HG03571 (cell line): ENCODE measurements around the gene CIITA.
"Not testable (repeated sequence)": the region's sequence is repeated elsewhere in the genome, so short reads cannot be mapped to it uniquely, and the experiment has no call there.

ENCODE experiments used
- ATAC-seq: cut with Tn5 transposase; IDR thresholded peaks from one replicate; pipeline ENCODE4 v1.9.1; 2021; ENCODE audit not compliant: unreplicated experiment

Gene CIITA

DNA sequence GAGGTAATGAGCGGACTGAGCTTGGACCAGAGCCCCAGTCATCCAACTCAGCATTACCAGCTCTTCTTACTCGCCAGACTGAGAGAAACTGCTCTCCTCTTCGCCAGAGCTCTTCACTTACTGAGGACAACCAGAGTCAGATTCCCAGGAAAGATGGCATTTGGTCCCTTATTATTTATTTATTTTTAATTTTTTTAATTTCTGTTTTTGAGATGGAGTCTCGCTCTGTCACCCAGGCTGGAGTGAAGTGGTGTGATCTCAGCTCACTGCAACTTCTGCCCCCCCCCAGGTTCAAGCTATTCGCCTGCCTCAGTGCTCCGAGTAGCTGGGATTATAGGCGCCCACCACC lies 42.0 kb downstream of the CIITA start:
- no peak for ATAC-seq

DNA sequence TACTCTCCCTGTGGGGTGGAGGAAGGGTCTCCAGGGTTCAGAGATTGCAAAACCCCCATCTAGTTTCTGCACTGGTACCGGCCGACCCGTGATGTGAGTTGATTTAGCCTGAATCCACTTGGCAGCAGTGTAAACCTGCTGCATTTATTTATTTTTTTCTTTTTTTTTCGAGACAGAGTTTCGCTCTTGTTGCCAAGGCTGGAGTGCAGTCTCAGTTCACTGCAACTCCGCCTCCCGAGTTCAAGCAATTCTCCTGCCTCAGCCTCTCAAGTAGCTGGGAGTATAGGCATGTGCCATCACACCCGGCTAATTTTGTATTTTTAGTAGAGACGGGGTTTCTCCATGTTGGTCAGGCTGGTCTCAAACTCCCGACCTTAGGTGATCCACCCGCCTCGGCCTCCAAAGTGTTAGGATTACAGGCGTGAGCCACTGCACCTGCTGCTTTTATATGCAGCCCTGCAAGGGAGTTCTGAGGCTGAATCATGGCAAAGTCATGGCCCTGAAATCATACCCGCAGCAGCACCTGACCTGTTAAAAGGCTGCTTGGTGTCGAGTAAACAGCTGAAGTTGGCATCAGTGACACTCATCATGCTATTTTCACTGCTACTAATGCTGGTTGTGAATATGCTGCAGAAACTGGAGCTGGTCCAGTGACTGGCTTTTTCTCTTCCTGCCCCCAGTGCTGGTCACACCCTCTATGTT lies 43.9 kb downstream of the CIITA start:
- no peak for ATAC-seq

DNA sequence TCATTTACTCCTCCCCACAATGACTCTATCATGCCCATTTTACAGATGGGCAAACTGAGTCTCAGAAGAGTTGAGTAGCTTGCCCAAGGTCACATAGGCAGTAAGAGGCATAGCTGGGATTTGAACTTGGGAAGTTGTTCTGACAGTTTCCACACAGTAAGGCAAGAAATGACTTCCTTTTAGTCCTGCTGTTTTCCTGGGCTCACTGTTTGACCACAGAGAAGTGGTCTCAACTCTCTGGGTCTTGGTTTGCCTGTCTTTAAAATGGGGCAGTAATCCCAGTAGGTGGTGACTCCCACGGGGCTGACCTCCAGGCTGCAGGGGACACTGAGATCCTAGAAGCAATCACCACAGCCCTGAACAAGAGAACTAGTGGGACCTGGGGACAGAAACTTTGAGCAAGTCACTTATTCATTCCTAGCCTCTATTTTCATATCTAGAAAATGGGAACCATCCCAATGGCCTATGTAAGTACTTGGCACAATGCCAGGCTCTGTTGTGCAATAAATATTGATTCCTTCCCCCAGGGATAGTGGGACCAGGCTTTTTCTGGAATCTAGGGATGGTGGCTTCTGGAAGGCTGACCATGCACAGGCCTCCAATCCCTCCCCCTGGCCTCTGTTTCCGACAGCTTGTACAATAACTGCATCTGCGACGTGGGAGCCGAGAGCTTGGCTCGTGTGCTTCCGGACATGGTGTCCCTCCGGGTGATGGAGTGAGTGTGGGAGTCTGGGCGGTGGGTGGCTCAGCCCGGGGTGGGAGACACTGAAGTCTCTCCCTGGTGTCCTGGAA lies 44.7 kb downstream of the CIITA start:
- ATAC-seq: no peak

DNA sequence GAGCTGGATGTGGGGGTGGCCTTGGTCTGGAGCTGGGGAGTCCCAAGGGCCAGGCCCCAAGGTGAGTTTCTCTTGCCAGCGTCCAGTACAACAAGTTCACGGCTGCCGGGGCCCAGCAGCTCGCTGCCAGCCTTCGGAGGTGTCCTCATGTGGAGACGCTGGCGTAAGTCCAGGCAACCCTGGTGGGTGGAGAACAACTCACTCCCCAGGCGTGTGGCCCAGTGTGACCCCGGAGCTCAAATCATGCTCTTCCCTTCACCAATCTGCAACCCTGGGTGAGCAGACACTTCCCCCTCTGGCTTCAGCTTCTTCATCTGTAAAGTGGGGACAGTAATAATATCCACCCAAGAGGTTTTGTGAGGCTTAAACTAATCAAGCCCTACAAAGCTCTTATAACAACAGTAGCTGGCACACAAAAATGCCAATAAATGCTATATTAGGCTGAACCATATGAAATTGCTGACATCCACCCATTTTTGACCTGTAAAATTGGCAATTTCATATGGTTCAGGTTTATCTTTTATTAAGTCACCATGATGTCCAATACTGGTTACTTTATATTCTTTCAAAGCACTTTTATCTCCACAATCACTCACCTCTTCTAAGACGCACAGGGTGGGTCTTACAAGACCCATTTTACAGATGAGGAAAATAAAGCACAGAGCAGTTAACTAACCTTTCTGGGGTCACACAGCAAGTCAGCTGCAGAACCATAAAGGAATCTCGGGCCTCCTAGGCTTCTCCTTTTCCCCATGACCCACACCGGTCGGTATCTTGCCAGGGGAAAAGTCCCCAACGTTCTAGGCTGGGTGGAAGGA lies 45.5 kb downstream of the CIITA start:
- ATAC-seq: no peak

DNA sequence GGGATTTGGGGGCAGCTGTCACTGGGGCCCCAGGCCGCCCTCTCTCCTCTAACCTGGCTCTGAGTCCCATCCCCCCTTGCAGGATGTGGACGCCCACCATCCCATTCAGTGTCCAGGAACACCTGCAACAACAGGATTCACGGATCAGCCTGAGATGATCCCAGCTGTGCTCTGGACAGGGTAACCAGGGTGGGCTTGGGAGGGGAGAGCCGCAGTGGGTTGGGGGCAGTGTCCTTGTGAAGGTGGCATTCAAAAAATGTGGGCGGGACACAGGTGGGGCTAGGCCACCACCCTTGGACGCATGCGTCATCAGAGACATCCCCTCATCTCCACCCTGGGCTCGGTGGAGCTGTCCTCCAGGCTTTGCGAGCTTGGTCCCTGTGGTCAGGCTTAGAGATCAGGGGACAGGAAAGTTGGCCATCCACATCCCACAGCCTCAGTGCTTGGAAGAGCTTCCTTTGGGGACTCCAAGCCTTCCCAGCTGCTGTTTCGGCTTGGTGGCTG lies 46.2 kb downstream of the CIITA start:
- no peak for ATAC-seq

DNA sequence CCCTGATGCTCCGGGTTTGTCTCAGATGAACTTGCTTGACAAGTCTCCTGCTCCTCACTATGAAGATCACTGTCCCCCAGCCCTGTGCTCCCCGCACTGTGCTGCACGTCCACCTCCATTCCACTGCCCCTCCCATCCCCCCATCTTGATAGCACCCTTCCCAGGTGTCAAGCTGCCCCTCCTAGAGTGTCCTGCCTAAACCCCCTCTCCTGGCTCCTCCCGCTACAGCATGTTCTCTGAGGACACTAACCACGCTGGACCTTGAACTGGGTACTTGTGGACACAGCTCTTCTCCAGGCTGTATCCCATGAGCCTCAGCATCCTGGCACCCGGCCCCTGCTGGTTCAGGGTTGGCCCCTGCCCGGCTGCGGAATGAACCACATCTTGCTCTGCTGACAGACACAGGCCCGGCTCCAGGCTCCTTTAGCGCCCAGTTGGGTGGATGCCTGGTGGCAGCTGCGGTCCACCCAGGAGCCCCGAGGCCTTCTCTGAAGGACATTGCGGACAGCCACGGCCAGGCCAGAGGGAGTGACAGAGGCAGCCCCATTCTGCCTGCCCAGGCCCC lies 46.7 kb downstream of the CIITA start:
- no peak for ATAC-seq

DNA sequence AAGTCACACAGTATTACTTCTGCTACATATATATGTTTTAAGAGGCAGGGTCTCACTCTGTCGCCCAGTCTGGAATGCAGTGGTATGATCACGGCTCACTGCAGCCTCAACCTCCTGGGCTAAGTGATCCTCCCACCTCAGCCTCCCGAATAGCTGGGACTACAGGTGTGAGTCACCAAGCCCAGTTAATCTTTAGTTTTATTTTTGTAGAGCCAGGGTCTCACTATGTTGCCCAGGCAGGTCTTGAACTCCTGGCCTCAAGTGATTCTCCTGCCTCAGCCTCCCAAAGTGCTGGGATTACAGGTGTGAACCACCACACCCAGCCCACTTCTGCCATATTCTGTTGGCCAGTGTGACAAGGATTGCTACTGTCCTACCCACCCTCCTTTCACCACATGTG lies 48.3 kb downstream of the CIITA start:
- ATAC-seq: not testable (repeated sequence)

DNA sequence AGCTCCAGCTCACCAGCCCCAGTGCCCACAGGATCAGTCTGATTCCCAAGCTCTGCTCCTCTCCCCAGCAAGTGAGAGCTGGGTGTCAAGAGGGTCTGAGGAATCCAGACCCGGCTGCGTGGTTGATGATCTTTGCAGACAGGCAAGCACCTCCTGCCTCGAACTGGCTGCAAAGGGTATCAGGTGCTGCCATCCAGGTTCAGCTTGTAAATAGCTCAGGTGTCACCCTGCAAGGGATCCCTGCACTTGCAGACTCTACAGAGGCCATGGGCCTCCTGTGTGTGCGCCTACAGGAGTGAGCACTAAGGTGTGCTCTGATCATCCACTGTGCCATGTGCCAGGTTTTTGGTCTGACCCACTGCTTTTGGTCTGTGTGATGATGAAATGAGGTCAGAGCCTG lies 49.1 kb downstream of the CIITA start:
- no peak for ATAC-seq

DNA sequence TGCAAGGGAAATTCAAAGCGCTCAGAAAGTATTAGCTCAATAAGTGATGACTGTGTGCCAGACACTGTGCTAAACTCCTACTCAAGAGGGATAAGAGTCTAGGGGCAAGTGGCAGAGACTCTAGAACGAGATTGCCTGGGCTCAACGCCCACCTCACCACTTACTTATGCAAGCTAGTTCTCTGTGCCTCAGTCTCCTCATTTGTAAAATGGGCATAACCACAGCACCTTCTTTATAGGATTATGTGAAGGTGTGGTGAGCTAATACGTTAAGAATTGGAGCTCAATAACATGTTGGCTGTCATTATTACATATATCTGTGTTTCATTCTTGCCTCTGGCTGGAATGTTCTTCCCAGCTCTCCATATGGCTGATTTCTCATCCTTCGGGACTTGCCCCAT lies 49.9 kb downstream of the CIITA start:
- no peak for ATAC-seq

DNA sequence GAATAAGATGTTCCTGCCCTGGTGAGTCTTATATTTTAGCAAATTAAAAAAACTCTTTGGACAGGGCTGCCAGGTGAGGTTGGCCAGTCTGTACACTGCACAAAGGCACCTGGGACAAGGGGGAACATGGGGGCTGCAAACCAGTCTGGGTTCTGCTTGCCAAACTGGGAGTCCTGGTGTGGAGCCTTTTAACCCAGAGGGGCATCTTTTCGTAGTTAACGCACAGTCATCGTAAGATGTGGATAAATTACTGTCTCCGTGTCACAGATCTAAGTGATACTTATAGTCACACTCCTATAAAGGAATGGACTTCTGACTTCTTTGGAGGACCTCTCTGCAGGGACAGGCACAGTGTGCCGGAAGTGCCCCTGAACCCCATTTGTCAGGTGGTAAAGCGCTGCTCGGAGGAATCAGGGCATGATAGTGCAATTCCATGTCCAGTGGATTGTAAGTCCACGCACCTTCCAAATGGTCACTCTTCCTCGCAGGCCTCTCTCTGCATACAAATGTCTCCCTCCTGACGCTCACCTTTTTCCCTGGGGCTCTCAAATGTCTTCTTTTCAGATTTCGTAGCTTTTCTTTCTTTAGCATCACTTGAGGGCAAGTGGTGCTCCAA lies 50.6 kb downstream of the CIITA start:
- ATAC-seq: no peak

DNA sequence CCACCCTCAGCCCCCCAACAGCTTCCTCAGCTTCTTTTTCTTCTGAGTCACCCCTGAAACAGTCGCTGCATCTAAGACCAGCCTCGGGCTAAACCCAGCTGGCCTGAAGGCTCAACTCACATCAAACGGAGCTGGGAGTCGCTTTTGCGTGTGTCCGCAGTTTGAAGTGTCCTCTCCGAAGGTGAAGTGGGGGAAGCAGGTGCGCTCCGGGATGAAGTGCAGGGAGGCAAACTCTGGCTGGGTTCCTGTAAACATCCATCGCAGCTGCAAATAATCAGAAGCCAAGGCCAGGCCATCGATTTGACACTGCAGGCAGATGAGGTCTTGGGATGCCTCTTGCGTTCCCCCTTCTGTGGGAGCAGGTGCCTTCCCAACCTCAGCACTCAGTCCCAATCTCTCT lies 52.1 kb downstream of the CIITA start:
- ATAC-seq: not testable (repeated sequence)

DNA sequence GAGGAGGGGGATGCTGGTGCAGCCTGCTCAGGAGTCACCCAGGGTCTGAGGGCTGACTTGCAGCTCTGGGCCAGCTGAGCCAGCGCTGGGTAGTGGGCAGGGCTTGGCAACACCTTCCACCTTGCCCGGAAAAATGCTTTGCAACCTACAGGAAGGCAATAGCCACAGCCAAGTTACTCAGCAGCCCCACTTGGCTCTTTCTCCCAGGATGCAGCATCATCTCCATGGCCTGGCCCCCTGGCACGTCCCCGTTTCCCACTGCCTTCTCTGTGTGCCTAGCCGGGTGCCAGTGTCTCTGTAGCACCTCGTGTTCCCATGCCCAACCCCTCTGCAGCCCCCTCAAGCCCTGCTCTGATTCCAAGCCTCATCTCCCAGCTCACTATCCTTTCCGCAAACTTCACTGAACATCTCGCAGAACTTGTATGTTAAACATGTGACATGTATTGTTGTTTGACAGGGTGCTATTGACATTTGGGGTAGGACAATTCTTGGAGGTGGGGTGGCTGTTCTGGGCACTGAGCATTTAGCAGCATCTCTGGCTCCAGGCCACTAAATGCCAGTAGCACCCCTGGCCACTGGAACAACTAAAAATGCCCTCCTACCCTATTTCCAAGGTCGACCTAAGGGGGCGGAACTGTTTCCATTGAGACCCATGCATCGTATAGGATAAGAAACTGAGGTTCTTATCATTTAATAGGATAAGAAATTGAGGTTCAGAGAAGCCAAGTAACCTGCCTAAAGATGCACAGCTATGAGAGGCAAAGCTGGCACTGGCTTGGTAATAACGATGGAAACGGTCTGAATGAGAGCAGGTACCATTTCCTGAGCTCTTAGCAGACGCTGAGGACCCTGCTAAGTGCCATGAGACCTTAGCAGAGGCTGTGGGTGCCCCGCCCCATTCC lies 53.1 kb downstream of the CIITA start:
- ATAC-seq: no peak

DNA sequence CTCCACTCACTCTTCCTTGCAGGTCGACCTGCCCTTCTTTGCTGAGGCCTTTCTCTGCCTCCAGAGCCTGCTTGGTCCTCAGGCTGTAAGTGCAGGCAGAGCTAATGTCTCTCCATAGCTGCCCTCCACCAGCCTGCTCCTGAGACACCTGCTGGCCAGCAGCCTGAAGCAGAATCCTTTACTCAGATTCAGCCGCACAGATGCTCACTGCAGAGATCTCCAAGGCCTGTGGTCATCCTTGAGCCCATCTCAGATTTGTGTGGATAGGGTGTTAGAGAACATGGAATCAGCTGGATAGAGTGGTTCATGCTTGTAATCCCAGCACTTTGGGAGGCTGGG lies 53.7 kb downstream of the CIITA start:
- no peak for ATAC-seq

DNA sequence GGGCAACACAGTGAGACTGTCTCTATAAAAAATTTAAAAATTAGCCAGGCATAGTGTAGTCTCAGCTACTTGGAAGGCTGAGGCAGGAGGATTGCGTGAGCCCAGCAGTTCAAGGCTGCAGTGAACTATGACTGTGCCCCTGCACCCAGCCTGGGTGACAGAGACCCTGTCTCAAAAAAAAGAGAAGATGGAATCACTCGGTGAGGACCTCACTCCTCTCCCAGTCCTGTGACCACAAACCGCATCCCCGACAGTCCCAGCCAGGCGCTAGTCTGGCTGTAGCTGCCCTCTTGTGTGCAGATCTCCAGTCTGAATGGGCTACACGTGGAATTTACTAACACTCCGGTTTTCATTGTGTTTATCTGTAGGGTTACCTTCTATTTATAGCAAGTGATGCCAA lies 54.1 kb downstream of the CIITA start:
- ATAC-seq: no peak

DNA sequence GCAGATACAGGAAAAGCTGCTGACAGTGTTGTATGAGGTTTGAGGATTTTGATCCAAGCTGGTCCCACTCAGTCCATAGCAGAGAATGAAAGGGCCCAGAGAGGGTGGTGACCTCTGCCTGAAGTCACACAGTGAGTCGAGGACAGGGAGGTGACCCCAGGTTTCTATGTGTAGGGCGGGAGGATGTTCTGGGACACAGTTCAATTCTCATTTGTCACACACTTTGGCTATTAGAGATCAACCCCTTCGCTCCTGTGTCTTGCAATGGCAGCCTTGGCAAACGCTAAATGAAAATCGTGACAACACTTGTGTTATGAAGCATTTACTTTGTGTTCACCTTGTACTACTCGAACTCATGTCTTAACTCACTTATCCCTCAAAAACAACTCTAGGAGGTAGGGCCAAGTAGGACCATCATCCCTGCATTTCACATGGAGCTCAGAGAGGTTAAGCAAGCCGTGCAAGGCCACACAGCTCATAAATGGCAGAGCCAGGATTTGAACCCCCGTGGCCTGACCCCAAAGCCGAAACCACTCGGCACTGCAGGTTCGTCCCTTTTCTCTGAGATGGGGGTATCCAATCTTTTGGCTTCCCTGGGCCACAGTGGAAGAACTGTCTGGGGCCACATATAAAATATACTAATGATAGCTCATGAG lies 55.1 kb downstream of the CIITA start:
- no peak for ATAC-seq

DNA sequence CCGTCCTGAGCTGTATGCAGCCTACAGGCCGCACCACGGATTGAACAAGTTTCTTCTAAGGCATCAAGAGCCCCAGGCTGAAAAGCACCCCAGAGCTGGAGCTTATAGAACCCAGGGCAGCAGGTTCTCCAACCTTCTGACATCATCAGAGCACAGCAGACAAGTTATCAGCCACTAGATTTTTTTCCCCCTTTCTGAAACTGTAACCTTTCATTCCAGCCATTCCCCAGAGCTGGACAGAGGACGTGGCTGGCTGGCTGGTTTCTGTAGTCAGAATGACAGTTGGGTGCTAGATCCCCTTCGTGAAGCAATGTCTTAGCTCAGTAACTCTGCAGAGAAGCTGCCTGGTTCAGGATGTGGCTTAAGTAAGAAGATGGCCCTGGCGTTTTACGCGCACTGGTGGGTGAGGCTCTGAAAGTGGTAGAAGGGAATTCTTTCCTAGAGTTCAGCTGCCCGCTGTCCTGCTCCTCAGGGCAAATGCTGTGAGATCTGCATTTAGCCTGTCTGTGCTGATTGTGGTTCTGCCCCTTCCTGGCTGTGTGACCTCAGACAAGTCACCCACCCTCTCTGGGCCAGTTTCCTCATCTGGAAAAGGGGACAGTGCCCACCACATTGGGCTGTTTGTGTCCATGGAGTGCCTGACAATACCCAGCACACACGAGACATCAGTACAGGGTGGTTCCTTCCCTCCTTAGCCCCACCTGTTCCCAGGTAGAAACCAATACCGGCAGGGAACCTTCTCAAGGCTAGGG lies 56.1 kb downstream of the CIITA start:
- no peak for ATAC-seq

DNA sequence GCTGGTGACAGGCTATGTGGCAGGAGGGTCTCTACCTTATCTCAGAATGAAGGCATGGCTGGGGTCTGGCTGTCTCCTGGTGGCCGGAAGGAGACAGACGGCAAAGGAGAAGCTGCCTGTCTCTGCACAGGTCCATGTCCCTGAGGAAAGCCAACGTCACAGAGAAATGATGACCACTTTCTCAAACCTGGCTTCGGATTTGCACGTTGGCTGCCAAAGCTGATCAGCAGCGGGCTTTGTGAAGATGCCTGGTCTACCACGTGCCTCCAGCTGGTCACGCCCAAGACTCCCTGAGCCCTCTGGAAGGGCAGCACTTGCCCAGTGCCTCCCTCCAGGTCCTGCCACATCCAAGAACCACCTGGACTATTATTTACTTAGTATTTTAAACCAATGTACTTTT lies 56.9 kb downstream of the CIITA start:
- no peak for ATAC-seq

DNA sequence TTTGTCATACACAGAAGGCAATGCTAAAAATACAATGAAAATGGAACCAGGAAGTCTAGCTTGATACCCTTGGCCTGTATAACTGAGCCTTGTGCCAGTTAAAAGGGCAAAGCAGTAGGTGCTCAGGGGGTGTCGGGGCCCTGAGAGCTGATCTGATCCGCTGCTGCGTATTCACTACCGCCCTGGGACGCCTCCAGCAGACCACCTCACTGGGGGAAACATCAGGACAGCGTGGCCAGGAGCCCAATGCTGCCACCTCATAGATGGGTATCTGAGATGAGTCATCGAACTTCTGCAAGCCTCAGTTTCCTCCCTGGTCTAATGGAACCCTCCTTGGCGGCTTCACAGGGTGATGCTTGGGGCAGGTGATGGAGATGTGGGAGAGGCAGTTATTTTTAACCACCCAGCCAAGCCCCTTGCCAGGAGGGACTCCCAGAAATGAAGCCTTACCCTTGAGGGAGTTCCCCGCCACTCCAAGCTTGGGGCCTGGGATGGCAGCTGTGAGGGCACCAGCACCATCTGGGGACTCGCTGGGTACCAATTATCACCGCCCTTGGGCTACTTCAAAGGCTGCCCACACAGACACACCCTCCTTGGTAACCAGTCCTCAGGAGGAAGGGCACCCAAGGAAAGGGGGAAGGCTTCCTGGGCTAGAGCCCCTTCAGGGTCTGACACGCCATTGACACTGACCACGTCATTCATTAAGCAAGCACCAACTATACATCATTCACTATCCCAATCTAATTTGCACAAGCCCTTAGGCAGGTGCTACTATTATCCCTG lies 57.5 kb downstream of the CIITA start:
- ATAC-seq: no peak
